OCI-LY1 (cell line): ENCODE data around the gene SLAMF6.

ENCODE experiments used
- EZH2 ChIP-seq: fragments of 200-600 bp; sonication (generic), shearing (Covaris generic); IDR thresholded peaks from 2 replicates; pipeline ENCODE4 v1.8.0; 2017; ENCODE audit warnings: borderline replicate concordance, mixed run types, mild to moderate bottlenecking, antibody characterized with exemption, low read length, moderate library complexity, mixed read lengths
- TF ChIP-seq, protein P1 (sequence below): fragments of 200-600 bp; sonication (generic), shearing (Covaris generic); IDR thresholded peaks from 2 replicates; pipeline ENCODE4 v1.5.1; 2017; ENCODE audit warnings: mild to moderate bottlenecking, antibody characterized with exemption, low read length, moderate library complexity, mixed read lengths

- no peak for TF ChIP-seq EZH2
- TF ChIP-seq, protein P1, sequence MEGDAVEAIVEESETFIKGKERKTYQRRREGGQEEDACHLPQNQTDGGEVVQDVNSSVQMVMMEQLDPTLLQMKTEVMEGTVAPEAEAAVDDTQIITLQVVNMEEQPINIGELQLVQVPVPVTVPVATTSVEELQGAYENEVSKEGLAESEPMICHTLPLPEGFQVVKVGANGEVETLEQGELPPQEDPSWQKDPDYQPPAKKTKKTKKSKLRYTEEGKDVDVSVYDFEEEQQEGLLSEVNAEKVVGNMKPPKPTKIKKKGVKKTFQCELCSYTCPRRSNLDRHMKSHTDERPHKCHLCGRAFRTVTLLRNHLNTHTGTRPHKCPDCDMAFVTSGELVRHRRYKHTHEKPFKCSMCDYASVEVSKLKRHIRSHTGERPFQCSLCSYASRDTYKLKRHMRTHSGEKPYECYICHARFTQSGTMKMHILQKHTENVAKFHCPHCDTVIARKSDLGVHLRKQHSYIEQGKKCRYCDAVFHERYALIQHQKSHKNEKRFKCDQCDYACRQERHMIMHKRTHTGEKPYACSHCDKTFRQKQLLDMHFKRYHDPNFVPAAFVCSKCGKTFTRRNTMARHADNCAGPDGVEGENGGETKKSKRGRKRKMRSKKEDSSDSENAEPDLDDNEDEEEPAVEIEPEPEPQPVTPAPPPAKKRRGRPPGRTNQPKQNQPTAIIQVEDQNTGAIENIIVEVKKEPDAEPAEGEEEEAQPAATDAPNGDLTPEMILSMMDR, result no peak
These were observed 47.8 kb upstream of the SLAMF6 start for GRCh38 chr1:160570840-160571239.
